Brain pericyte (primary cell): ENCODE data around the gene HS3ST5.

Experiments
- DNase-seq: peaks from one replicate; pipeline ENCODE4 v3.0.0-alpha.2; 2012; ENCODE audit warnings: low read depth, low spot score

HS3ST5 gene

DNA sequence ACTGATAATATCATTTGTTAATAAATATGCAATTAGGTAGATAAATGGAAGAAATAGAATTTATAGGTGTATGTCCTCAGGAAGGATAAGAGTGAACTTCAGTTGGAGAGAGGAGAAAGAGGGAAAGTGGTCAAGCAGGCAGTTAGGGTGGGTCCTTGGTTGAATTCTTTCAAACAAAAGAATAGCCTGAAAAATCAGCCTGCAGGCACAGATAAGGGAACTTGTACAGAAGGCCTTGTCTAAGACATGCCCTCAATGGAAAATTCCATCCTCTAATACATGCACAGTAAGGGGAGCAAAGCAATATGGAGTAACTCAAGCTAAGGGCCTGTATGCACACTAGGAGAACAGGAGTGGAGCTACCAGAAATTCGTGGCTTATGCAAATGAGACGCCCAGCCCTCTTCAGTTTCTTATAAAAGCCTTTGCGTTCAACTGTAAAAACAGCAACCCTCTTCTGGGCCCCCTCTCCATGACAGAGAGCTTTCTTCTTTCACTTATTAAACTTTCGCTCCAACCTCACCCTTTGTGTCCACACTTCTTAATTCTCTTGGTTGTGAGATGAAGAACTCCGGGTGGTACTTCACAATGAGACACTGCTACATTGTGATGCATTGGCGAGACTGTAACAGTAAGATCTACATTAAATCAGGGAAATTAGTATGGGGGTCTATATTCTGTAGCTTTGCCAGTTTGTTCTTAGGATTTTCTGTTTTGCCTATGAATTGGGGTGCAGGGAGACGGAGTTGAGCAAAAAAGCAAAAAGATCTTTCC lies 147.0 kb downstream of the HS3ST5 start:
- no peak for DNase-seq

DNA sequence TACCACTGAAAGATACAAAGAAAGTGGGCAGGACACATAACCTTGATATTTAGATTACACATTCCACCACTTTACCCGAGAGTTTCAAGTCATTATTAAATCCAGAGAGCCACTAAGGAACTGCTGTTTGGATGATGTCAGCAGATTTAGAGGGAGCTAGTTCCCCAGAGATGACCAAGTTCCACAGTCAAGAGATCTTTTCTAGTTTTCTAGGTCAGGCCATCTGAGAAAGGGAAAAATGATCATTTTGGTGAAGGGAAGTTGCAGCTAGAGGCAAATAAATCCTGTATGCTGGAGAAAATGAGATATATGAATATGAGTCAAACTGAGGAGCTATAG lies 147.8 kb downstream of the HS3ST5 start:
- no peak for DNase-seq

DNA sequence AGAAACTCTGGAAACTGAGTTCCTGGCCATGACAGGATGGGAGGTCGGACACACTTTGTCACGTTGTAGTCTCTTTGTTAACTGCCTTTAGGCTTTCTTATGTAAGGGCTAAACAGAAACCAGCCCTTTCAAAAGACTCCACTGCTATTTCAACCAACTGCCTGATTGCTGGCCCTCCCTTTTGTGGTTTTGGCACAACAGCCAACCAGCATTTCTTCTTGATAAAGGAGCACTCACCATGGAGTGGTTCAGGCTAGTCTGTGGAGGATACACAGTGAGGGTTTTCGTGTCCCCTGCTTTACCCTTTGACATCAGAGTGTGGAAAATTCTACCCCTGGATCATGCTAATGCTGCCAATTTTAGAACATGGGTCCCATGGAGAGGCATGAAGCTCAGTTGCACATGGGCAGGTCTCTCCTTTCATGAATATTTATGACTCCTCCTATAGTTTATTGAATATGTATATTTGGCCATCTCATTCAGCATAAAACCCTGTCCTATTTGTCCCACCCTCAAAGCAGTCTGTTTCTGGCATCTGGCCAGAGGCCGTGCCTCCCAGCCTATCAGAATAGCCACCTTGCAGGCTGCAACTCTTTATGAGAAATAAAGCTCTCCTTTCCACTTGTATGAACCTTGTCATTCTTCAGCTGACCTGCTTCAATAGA lies 148.3 kb downstream of the HS3ST5 start:
- DNase-seq = no peak

DNA sequence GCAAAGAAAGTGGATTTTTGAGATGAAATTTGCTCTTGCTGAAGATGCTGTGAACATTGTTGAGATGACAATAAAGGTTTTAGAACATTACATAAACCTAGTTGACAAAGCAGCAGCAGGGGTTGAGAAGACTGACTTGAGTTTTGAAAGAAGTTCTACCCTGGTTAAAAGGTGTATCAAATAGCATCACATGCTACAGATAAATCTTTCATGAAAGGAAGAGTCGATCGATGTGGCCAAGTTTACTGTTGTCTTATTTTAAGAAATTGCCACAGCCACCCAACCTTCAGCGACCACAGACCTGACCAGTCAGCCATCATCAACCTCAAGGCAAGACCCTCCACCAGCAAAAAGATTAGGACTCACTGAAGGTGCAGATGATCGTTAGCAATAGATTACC lies 155.3 kb downstream of the HS3ST5 start:
- no peak for DNase-seq

DNA sequence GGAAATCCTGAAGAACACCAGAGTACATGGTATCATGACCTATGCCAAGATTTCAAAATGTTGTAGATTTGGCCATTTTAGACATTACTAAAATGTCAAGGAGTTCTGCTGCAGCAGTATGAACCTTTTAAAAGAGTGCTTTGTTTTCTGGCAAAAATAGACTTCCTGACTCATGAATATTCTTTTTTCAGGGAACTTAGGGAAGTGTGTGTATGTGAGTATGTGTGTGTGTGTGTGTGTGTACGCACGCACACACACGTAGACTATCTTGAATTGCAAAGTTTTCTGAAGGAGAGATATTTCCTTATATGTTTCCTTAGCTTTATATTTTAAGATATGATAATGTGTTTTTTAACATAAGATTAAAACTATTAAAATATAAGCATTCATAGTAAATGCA lies 161.2 kb downstream of the HS3ST5 start:
- DNase-seq = no peak

DNA sequence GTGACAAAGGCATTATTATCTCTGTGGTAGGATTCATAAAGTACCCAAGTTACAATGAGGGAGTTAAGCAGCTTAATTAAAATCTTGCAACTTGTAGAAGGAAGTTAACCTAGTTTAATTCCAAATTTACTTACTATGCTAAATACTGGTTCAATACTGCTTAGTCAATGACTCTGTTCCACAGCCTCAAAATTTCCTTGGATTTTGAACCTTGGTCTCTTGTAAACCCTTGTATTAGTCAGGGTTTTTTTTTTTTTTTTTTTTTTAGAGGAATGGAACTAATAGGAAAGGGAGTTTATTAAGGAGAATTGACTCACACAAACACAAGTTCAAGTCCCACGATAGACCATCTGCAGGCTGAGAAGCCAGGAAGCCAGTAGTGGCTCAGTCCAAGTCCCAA lies 163.4 kb downstream of the HS3ST5 start:
- no peak for DNase-seq

DNA sequence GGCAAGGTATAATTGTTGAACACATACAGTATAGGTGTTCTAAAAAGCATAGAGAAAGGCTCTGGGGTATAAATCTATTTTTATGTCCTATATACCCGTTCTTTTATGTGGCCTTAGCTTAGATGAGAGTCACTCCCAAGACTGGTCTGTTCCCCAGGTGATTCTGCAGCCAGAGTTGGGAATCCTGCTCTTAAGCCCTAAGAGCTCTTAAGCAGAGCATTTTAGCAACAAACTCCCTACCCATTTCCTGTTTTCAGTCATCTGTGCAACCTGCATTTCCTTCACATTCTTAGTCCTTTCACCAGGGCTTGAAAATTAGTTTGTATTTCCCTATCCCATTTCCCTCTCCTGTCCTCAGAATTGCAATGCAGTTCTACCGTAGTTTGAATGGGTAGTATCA lies 166.1 kb downstream of the HS3ST5 start:
- no peak for DNase-seq

DNA sequence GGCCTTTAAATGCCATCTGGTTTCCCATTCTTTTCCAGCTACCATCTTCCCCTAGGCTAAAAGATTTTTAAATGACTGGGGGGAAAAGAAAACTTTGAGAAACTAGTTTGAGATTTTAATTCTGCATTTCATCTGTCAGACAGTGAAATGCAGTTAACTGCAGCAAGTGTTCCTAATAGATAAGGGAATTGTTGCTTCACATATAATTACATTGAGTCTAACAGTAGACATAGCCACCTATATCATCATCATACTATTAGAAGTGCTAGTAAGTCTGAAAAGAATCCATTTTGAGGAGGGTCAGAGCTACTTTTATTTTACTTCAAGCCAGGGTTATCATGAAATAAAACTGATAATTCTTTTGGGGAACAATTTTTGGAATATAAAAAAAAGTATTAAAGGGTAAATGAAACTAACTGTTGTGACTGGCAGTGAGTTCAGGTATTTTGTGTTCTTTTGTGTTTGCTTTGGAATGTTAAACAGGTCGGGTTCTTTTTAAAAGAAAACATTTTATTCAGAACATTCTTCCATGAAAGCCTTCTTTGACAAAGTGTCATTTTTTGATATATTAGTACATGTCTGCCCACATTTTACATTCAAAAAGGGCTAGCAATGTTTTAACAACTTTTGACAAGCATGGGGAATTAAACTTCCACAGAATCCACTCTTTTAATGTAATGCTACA lies 170.1 kb downstream of the HS3ST5 start:
- DNase-seq = no peak

DNA sequence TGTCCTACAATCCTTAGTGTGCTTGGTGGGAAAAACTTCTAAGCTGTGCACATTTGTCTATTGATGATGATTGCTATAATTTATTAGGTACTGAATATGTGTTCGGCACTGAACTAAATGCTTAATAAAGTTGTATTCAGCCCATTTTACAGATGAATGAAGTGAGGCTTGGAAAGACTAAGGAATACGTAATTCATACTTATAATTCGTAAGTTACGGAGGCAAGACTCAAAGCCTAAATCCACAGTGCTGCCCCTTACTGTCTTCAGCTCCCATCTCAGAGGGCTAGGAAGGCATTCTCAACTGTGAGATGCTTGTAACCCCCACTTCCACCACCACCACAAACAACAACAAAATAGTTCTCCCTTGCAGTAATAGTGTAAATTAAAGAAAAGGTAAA lies 171.3 kb downstream of the HS3ST5 start:
- no peak for DNase-seq

DNA sequence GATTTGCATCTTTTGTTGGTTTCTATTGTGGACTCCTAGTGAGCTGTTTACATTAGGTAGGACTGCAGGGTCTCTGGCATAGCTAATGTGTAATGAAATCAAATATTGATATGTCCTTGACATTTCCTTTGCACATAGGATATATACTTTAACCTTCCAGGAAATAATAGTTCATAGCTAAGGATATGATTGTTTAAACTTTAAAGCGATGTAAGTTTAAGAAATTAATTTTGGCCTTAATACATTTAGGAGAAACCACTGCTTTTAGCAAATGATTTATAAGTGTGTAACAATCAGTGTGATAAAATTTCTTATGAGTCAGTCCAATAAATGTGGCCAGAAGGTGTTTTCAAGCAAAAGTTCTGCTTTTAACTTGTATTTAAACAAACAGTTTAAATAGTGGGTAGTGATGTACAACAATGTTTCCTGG lies 171.8 kb downstream of the HS3ST5 start:
- no peak for DNase-seq

DNA sequence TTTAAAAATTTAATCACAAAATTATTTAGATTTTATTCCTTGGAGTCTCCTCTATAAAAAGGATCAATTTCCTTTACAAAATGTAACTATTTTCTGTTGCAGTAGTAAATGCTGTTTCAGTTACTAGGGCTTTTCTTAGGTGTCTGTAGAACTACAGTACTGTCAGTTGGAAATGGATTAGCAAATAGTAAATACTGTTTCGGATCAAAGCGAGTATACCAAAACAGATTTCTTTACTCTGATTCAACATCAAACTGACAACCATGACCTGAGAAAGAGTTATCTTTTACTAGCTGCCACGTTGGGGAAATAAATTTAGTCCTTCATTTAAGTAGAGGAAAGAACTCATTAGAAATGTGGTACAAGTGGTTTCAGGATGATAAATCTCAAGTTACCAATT lies 172.5 kb downstream of the HS3ST5 start:
- DNase-seq = no peak

DNA sequence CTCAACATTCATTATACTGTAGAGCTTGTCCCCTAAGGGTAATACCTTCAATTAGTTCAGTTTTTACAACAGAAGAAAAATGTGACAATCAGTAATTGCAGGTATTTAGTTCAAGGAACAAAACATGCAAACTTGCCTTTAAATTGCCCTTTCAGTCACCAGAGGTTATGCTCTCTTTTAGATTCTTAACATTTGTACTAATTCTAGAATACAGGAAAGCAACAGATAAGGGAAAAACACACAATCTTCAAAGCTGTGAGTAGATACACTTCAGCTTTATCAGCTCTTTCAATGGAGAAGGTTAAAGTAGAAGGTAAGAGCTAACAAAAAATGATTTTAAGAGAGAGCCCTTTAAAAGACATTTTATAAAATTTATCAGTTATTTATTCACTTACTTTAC lies 173.1 kb downstream of the HS3ST5 start:
- no peak for DNase-seq

DNA sequence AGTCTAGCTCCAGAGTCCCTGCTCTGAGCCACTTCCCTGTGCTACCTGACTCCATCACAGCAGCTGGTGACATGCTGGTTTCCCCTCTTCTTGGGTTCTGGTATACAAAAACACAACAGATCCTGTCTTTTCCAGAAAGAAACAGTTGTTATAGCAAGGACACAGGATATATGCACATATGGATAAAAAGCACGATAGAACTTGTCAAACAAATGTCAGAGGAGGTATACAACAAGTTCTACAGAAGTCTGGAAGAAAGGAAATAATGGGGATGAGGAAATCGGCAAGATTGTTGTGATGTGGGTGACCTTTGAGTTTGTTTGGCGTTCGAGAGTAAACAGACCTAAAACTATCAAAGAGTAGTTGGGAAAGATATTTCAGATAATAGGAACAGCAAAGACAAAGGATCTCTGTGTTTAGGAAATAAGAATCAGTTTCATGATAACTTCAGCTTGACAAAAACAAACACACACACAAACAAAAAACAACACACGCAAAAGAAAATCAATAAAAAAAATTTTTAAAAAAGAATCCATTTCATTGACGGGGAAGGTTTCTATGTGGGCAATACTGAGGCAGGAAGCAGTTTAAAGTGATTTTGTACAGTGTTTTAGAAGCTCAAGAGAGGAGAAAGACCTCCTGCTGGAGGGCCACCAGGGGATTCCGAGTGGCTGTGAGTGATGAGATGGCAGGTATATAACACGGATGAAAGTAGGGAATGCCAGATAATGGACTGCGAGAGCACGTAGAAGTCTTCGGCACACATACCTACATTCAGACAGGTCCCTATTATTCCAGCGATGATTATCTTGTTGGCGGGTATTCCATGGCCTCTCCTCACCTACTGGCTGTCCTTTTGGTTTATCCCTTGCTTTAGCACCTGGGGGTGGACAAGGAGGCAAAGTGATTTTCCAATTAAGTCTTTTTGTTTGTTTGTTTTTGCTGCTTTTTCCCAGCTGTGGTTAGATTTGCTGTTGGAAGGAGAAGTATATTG lies 174.9 kb downstream of the HS3ST5 start:
- no peak for DNase-seq

DNA sequence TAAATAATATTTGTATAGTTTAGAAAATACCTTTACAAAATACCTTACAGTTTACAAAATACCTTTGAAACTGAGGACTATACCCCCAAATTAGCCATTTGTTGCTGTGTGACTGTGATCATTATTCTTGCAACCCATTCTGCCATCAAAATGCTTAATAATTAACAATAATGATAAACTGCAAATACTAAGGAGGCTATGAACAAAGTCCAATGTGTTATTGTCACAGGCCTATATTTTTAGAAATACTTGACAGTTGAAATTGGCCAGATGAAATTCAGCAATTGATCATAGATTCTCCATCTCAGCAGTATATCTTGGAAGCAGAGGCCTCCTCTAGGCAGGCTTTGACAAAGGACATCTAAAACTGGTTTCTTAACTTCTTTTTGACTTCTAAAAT lies 178.6 kb downstream of the HS3ST5 start:
- no peak for DNase-seq

DNA sequence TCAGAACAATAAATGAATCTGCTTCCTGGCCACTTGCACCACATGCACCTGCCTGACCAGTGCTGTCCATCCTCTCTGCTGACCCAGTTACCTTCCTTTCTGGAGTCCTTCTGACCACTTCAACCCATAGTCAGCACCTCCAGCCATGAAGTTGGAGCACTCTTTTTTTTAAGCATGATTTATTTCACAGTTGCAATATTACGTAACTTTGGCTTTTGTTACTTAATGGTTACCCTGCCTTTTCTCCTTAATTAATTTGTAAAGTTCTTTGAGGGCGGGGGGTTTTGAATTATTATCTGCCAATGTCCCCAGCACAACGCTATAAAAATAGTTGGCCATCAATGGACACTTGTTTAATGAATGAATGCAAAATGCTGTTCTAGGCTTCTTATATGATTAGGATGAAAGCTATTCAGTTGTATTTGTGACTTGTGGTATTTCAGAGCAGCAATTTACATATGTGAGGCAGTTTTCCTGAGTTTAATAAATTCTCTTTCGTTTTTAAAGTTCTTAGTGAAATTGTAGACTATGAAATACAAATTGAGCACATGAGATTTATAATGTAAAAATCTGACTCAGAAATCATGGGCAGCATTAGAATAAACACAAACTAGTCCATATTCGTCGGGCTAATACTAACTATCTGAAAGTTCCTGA lies 180.0 kb downstream of the HS3ST5 start:
- no peak for DNase-seq

DNA sequence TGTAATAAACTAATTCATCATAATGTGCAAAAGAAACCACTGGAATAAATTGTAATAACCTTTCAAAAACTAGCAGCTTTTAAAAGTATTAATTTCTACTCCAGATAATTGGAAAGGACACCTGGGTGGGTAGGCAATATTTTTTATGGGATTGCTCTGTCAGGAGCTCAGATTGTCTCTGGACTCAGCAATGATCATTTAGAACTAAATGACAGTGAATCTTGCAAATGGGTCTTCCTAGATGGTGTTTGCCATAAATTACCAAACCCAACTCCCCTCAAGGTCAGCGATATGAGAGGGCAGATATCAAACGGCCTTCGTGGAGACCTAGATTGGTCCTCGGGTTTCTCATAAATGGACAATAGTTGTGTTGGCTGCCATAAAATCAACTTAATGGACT lies 181.9 kb downstream of the HS3ST5 start:
- DNase-seq = no peak

DNA sequence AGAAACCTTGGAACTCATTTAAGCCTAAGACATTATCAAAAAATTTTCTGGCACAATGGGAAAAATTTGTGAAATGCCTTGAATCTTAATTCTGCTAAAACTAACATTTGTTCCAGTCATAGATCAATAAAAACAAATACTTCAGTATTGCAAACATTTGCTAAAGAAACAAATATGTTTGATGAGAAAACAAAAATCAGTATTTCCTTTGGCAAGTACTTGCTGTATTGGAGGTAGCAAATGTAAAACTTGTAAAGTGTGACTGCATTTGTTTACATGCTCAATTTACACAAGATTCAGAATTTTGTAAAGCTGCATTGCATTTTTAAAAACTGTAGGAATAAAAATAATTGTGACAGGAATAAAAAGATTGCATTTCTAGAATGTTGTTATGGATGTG lies 183.1 kb downstream of the HS3ST5 start:
- no peak for DNase-seq

DNA sequence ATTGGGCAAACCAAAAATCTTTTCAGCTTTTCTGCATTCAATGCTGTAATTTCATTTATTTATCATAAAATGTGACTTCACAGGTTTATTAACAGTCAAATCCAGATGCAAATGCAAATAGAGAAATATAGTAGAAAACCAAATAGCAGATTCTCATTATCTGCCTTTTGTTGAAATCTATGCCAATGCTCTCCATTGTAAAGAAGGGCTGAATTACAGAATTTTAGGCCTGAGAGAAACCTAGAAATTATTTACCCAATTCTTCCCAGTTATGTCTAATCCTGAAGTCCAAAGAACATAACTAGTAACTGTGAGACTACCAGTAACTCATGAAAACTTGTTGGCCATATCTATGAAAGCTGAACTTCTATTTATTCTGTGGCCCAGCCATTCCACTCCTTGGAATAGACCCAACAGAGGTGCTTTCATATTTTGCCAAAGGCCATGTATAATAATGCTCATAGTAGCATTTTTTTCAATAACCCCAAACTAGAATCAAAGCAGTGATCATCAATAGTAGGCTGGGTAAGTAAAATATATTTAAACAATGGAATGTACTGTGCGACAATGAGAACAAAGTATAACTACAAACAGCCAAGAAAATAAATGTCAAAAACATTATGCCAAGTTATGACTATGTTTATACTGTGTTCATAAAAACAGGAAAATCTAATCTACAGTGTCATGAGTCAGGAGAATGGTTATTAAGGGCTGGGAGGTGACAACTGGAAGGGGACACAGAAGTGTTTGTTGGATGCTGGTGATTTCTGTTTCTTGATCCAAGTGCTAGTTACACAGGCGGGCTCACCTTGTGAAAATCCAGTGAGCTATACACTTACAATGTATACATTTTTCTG lies 183.8 kb downstream of the HS3ST5 start:
- DNase-seq = no peak

DNA sequence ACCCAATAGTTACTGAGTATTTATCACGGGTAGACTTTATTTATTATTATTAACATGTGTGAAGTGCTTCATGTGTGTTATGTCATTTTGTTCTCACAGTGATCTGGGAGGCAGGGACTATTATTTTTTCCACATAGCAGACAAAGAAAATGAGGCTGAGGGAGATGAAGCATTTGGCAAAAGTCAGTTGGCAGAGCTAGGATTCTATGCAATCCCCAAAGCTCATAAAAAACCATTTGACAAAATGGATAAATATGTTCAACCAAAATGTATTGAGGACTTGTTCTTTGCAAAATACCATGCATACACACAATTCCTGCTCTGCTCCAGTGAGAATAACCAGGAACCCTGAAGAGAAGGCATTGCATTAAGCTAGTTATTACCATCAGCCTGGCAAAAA lies 184.4 kb downstream of the HS3ST5 start:
- no peak for DNase-seq

DNA sequence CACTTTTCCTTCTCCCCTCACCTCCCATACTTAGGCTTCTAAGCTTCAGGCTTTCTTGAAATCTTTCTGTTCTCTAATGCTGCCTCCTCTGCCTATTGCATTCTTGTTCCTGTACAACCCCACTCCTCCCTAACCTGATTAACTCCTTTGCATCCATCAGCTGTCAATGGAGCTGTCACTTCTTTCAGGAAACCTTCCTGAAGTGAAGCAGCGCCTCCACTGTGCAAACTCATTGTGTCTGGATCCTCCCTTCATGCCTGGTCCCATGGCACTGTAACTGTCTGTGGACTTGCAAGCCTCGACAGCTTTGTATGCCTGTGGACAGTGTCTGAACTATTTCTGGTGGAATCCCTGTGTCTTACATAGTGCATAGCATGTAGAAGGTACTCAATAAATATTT lies 185.0 kb downstream of the HS3ST5 start:
- DNase-seq = no peak
